Activated CD8-positive, alpha-beta memory T cell treated with anti-CD3 and anti-CD28 coated beads, Interleukin-2, amount 50 U/mL, for 4 hours (primary cell): ENCODE measurements around the gene CANT1.
"Not testable (repeated sequence)": the region's sequence is repeated elsewhere in the genome, so short reads cannot be mapped to it uniquely, and the experiment has no call there.

Experiments used
- DNase-seq: peaks from one replicate; pipeline ENCODE4 v3.0.0-alpha.2; 2020

Gene CANT1

GRCh38 chr17:78956254-78956653 lies 53.3 kb downstream of the CANT1 start:
- no peak for DNase-seq

GRCh38 chr17:78954684-78955083 lies 54.9 kb downstream of the CANT1 start:
- DNase-seq = no peak

DNA sequence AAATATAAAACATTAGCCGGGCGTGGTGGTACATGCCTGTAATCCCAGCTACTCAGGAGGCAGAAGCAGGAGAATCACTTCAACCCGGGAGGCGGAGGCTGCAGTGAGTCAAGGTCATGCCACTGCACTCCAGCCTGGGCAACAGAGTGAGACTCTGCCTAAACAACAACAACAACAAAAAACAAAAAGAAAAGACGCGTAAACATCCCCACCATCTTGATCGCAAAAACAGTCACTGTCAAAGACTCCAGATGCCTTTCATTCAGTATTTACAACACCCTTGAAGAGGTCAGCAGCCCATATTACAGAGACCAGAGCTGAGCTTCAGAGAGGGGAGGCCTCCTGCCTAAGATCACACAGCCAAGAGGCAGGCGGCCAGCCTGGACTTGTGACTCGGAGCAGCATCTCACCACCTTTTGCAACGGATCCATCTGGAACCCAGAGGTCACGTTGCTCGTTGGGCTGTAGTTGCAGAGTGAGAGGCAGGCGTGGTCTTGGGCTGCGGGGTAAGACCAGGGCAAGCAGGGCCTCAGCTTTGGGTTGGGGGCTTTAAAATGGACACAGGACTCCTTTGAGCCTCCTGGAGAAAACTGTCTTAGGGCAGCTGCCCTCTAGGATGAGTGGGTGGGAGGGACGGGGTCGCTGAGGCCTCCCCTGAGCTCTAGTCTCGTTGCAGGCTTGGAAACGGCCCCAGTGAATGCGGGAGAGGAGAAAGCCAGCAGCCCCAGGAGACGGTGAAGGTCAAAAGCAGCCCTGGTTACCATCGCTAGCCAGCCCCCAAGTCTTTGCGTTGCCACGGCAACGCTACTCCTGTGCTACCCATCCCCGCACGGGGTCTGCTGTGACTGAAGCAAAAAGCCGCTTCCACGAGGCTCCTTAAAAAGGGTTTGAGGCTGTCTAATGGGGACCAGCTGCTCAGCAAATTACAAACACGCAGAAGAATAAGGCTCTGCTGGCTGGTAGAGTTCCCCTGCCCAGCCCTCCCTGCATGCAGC lies 55.9 kb downstream of the CANT1 start:
- no peak for DNase-seq

GRCh38 chr17:78952706-78953105 lies 56.9 kb downstream of the CANT1 start:
- DNase-seq = no peak

DNA sequence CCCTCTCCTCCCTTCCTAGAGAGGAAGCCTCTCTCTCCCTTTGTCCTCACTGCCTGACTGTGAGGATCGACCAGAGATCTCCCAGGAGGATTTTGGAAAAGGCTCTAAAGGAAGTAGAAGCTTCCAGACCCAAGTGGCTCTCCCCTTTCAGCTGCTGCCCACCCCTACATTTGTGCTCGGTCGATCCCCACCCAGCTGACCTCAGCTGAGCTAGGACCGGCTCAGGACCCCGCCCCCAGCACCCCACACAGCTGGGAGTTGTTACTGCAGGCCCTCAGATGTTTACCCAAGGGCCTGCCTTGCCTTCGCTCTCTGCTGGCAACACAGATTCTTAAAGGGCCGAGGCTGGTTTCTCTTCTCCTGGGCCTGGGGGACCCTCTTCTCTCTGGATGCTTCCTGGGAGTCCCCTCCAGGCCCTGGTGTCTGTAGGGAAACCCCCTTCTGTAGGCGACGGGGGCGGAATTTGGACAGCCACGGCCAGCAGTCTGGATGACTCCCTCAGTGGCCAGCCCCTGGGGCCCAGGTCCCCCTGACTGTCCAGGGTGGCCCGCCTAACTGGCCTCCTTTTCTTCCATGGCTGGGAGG lies 57.5 kb downstream of the CANT1 start:
- DNase-seq = no peak

DNA sequence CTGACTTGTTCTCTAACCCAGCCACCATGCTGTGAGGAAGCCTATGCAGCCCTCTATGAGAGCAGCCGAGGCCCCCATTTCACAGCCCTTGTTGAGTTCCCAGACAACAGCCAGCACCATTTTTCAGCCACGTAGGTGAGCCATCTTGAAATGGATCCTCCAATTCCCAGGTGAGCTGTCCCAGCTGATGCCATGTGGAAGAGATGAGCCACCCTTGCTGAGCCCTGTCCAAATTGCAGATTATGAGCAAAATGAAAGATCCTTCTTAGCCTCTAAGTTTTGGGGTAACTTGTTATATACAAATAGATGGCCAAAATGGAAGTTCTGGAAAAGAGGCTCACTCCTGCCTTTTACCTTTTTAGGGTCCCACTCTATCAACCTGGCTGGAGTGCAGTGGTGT lies 58.7 kb downstream of the CANT1 start:
- DNase-seq = no peak

- no peak for DNase-seq
These were observed 62.1 kb downstream of the CANT1 start for GRCh38 chr17:78947235-78948149.

- no peak for DNase-seq
These were observed 62.9 kb downstream of the CANT1 start for GRCh38 chr17:78946631-78947030.

DNA sequence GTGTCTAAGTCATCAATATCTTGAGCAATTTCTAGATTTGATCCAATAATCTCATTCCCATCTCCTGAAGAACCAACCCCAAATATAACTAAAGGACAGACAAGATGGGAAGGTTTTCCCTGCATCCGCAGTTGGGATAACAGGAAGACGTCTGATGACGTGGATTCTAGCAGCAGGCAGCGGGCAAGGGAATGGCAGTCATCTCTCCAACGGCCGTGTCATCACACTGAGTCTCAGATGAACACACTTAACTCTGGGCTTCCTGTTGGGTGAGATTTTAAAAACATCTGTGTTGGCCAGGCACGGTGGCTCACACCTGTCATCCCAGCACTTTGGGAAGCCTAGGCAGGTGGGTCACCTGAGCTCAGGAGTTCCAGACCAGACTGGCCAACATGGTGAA lies 63.4 kb downstream of the CANT1 start:
- no peak for DNase-seq

DNA sequence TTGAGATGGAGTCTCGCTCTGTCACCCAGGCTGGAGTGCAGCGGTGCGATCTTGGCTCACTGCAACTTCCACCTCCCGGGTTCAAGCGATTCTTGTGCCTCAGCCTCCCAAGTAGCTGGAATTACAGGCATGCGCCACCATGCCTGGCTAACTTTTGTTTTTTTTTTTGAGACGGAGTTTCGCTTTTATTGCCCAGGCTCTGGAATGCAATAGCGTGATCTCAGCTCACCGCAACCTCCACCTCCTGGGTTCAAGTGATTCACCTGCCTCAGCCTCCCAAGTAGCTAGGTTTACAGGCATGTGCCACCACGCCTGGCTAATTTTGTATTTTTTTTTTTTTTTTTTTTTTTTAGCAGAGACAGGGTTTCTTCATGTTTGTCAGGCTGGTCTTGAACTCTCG lies 64.1 kb downstream of the CANT1 start:
- DNase-seq = not testable (repeated sequence)

DNA sequence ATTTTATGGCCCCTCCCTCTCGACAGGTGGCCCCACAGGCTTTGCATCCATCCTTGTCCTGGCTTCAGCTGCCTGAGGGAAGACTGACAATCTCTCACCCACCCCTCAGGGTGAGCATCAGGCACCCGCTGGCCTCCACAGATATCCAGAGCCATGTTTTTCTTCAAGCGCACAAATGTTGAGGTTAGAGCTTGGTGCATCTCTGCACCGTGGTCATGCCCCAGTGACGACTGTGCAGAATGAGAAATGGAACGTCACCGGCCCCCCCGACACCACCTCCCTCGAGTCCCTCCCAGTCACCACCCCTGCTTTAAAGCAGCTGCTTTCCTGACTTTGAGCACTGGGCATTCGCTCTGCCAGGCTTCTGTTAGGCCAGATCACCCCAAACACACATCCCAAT lies 64.6 kb downstream of the CANT1 start:
- no peak for DNase-seq

DNA sequence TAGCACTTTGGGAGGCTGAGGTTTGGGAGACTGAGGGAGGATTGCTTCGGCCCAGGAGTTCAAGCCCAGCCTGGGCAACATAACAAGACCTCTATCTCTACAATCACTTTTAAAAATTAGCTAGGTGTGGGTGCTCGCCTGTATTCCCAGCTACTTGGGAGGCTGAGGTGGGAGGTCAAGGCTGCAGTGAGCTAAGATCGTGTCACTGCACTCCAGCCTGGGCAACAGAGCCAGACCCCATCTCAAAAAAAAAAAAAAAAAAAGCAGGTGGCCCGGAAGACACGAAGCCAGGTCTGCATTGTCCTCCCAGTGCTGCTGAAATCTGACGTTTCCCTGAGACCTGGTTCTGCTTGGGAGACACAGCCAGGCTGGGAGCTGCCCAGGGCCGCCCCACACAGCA lies 65.5 kb downstream of the CANT1 start:
- no peak for DNase-seq
